ENCODE results near the gene DEFB108B. TPM values are rescaled to one million over a fixed set of nuclear protein-coding genes. Genes with fewer than 3 reads are reported as not detected.
"Not testable (repeated sequence)": the region's sequence is repeated elsewhere in the genome, so short reads cannot be mapped to it uniquely, and the experiment has no call there.

Gene DEFB108B
- total RNA-seq, 1 donor from 2014 or later, result not detected

DNA sequence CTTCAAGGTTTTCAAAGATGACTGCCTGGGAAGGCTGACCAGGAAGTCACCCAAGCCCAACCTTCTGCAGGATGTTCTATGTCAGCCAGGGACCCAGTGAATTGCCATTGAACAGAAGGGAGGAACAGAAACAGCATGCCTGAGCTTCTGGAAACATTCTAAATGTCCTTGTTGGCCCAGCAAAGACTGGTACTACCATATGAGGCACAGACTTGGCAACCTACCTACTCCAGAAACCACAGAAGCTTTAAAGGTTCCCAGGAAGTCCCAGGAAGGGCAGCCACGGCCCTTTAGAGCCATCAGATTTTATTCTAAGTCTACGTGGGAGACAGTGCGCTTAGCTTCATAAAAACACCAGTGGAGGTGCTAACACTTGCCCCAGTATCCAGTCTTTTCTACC, 20.5 kb upstream of the DEFB108B start:
- not testable (repeated sequence) for H3K27me3 Mint-ChIP-seq (ENCODE audit: low read depth); DNase-seq (ENCODE audit: low spot score); H3K36me3 Mint-ChIP-seq (ENCODE audit: low read depth); H3K9me3 Mint-ChIP-seq (ENCODE audit: low read depth)
- Mint-ChIP-seq H3K4me1 (ENCODE audit: low read depth) (peaks cover 12% of the 10 kb centered on the region), H3K27ac (ENCODE audit: unreplicated experiment) (peak overlapping the region; percentile 59), H3K4me3 (ENCODE audit: unreplicated experiment) (peak overlapping the region; percentile 75)

DNA sequence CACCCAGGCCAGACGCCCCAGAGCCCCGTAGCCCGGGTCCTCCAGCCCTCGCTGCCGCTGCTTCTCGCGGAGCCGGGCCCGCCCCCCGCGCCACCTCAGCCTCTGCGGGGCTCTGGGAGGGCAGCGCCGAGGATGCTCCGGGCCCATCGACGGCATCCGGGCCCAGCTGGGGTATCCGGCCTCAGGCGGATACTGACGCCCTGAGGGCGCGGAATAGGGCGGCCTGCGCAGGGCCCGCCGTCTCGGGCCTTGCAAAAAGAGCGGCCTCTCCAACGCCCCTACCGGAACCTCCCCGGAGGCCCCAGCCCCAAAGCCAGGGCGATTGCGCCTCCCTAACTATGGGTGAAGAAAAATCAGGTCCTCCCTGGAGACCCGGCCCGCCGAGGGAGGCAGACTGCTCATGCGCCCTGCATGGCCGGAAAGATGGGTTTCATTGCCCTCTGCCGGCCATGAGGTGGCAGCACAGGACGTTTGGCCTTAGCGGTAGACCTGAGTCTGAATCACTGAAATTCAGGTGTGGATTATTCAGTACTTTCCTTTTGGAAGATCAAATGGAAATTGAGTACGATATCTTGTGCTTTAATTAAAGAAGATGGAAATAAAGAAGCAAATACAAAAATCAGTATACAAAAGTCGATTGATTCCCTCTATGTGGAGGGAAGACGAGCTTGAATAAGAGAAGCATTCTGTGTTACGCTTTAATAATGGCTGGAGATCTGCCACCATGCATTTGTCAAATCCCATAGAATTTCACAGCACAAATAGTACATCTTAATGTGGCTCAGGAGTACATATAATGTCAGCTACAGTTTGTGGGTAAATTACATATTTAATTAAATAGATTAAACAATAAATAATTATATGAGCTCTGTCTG, 19.3 kb upstream of the DEFB108B start:
- not testable (repeated sequence) for H3K36me3 Mint-ChIP-seq (ENCODE audit: low read depth); DNase-seq (ENCODE audit: low spot score); H3K9me3 Mint-ChIP-seq (ENCODE audit: low read depth); H3K27ac Mint-ChIP-seq (ENCODE audit: unreplicated experiment); H3K27me3 Mint-ChIP-seq (ENCODE audit: low read depth)
- H3K4me3 Mint-ChIP-seq (ENCODE audit: unreplicated experiment), result peak overlapping the region; percentile 75
- peaks cover 12% of the 10 kb centered on the region for H3K4me1 Mint-ChIP-seq (ENCODE audit: low read depth)
- TF ChIP-seq, protein P1, sequence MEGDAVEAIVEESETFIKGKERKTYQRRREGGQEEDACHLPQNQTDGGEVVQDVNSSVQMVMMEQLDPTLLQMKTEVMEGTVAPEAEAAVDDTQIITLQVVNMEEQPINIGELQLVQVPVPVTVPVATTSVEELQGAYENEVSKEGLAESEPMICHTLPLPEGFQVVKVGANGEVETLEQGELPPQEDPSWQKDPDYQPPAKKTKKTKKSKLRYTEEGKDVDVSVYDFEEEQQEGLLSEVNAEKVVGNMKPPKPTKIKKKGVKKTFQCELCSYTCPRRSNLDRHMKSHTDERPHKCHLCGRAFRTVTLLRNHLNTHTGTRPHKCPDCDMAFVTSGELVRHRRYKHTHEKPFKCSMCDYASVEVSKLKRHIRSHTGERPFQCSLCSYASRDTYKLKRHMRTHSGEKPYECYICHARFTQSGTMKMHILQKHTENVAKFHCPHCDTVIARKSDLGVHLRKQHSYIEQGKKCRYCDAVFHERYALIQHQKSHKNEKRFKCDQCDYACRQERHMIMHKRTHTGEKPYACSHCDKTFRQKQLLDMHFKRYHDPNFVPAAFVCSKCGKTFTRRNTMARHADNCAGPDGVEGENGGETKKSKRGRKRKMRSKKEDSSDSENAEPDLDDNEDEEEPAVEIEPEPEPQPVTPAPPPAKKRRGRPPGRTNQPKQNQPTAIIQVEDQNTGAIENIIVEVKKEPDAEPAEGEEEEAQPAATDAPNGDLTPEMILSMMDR (IDR thresholded peaks at IDR 0.05), result peak; percentile 78

DNA sequence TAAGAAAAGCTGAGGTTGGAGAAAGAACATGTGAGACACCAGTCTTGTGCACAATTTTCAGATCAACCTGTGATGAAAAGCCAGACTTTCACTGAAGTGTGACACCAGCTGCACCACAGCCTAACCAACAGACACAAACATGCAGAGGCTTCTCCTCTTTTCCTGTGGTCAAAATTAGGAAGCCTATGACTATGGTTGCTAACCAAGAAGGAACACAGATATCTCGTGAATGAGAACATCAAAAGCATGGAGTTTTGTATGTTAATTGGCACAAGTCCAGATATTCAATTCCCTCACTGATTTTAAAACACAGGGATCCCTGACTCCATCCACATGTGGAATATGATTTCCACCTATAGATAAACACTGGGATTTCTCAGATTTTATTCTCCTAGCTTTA, 11.5 kb upstream of the DEFB108B start:
- H3K4me1 Mint-ChIP-seq (ENCODE audit: low read depth); H3K4me3 Mint-ChIP-seq (ENCODE audit: unreplicated experiment); H3K27ac Mint-ChIP-seq (ENCODE audit: unreplicated experiment); H3K9me3 Mint-ChIP-seq (ENCODE audit: low read depth); DNase-seq (ENCODE audit: low spot score); H3K27me3 Mint-ChIP-seq (ENCODE audit: low read depth); H3K36me3 Mint-ChIP-seq (ENCODE audit: low read depth): not testable (repeated sequence)

DNA sequence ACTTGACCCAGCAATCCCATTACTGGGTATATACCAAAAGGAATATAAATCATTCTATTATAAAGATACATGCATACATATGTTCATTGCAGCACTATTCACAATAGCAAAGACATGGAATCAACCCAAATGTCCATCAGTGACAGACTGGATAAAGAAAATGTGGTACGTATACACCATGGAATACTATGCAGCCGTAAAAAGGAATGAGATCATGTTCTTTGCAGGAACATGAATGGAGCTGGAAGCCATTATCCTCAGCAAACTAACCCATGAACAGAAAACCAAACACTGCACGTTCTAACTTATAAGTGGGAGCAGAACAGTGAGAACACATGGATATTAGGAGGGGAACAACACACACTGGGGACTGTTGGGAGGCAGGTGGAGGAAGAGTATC, 3.8 kb upstream of the DEFB108B start:
- H3K36me3 Mint-ChIP-seq (ENCODE audit: low read depth); H3K4me3 Mint-ChIP-seq (ENCODE audit: unreplicated experiment); H3K27ac Mint-ChIP-seq (ENCODE audit: unreplicated experiment); H3K27me3 Mint-ChIP-seq (ENCODE audit: low read depth); H3K9me3 Mint-ChIP-seq (ENCODE audit: low read depth); DNase-seq (ENCODE audit: low spot score); H3K4me1 Mint-ChIP-seq (ENCODE audit: low read depth): not testable (repeated sequence)

DNA sequence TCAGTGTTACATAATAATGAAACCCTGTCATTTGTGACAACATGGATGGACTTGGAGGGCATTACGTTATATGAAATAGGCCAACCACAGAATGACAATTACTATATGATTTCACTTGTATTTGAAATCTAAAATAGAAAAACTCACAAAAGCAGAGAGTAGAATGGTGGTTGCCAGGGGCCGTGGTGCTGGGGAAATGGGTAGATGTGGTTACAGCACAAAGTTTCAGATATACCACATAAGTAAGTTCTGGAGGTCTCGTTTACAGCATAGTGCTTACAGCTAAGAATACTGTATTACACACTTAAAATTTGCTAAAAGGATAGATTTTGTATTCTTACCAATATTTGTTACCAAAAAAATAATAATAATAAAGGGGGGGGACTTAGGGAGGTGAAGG, 3.3 kb upstream of the DEFB108B start:
- not testable (repeated sequence) for H3K9me3 Mint-ChIP-seq (ENCODE audit: low read depth); H3K4me1 Mint-ChIP-seq (ENCODE audit: low read depth); H3K4me3 Mint-ChIP-seq (ENCODE audit: unreplicated experiment); H3K27ac Mint-ChIP-seq (ENCODE audit: unreplicated experiment); H3K36me3 Mint-ChIP-seq (ENCODE audit: low read depth); H3K27me3 Mint-ChIP-seq (ENCODE audit: low read depth); DNase-seq (ENCODE audit: low spot score)

DNA sequence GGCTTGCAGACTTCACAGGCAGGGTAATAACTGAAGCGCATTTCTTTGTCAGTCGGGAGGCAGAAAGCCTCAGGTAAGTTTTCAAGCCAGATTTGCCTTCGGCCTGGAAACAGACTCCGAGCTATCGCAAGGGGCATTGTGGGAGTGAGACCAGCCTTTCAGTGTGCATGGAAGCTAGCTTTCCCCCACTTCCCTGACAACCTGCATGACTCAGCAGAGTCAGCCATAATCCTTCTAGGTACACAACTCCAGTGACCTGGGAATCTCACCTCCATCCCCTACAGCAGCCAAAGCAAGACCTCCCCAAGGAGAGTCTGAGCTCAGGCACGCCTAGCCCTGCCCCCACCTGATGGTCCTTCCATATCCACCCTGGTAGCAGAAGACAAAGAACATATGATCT, 9.7 kb downstream of the DEFB108B start:
- H3K27me3 Mint-ChIP-seq (ENCODE audit: low read depth); H3K36me3 Mint-ChIP-seq (ENCODE audit: low read depth); H3K27ac Mint-ChIP-seq (ENCODE audit: unreplicated experiment); H3K9me3 Mint-ChIP-seq (ENCODE audit: low read depth); DNase-seq (ENCODE audit: low spot score); H3K4me1 Mint-ChIP-seq (ENCODE audit: low read depth); H3K4me3 Mint-ChIP-seq (ENCODE audit: unreplicated experiment): not testable (repeated sequence)

DNA sequence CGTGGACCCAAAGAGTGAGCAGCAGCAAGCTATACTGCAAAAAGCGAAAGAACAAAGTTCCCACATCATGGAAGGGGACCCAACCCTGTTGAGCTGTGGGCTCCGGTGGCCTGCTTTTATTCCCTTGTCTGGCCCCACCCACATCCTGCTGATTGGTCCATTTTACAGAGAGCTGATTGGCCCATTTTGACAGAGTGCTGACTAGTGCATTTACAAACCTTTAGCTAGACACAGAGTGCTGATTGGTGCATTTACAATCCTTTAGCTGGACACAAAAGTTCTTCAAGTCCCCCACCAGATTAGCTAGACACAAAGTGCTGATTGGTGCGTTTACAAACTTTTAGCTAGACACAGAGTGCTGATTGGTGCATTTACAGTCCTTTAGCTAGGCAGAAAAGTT, 10.4 kb downstream of the DEFB108B start:
- peaks cover 14% of the 10 kb centered on the region for H3K9me3 Mint-ChIP-seq (ENCODE audit: low read depth)
- not testable (repeated sequence) for H3K4me1 Mint-ChIP-seq (ENCODE audit: low read depth); H3K4me3 Mint-ChIP-seq (ENCODE audit: unreplicated experiment); DNase-seq (ENCODE audit: low spot score); H3K36me3 Mint-ChIP-seq (ENCODE audit: low read depth); H3K27me3 Mint-ChIP-seq (ENCODE audit: low read depth); H3K27ac Mint-ChIP-seq (ENCODE audit: unreplicated experiment)

DNA sequence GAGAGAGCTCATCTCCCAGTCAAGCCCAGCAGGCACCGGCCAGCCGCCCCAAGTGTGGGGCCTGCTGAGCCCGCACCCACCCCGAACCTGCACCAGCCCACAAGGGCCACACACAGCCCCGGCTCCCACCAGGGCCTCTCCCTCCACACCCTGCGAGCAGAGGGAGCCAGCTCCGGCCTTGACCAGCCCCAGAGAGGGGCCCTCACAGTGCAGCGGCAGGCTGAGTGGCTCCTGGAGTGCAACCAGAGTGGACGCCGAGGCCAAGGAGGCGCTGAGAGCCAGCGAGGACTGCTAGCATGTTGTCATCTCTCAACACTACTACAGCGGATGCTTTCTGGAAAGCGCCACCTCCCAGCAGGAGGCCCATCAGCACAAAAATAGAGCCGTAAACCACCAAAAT, 10.9 kb downstream of the DEFB108B start:
- TF ChIP-seq, protein P1 (IDR thresholded peaks at IDR 0.05), result no peak
- peaks cover 10% of the 10 kb centered on the region for H3K27me3 Mint-ChIP-seq (ENCODE audit: low read depth)
- peaks cover 14% of the 10 kb centered on the region for H3K9me3 Mint-ChIP-seq (ENCODE audit: low read depth)
- no peak overlapping the region for H3K27ac Mint-ChIP-seq (ENCODE audit: unreplicated experiment)
- peaks cover 7% of the 10 kb centered on the region for H3K36me3 Mint-ChIP-seq (ENCODE audit: low read depth)
- H3K4me3 Mint-ChIP-seq (ENCODE audit: unreplicated experiment), result no peak overlapping the region
- H3K4me1 Mint-ChIP-seq (ENCODE audit: low read depth), result no peaks in the 10 kb centered on the region
- DNase-seq (ENCODE audit: low spot score), result no peak

DNA sequence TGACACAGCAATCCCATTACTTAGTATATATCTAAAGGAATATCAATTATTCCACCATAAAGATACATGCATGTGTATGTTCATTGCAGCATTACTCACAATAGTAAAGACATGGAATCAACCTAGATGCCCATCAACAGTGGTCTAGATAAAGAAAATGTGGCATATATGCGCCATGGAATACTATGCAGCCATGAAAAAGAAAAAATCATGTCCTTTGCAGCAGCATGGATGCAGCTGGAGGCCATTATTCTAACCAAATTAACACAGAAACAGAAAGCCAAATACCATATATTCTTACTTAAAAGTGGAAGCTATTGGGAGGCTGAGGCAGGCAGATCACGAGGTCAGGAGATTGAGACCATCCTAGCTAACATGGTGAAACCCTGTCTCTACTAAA, 20.9 kb downstream of the DEFB108B start:
- not testable (repeated sequence) for H3K4me3 Mint-ChIP-seq (ENCODE audit: unreplicated experiment); H3K27ac Mint-ChIP-seq (ENCODE audit: unreplicated experiment); H3K27me3 Mint-ChIP-seq (ENCODE audit: low read depth); H3K36me3 Mint-ChIP-seq (ENCODE audit: low read depth); H3K9me3 Mint-ChIP-seq (ENCODE audit: low read depth); H3K4me1 Mint-ChIP-seq (ENCODE audit: low read depth); DNase-seq (ENCODE audit: low spot score)

DNA sequence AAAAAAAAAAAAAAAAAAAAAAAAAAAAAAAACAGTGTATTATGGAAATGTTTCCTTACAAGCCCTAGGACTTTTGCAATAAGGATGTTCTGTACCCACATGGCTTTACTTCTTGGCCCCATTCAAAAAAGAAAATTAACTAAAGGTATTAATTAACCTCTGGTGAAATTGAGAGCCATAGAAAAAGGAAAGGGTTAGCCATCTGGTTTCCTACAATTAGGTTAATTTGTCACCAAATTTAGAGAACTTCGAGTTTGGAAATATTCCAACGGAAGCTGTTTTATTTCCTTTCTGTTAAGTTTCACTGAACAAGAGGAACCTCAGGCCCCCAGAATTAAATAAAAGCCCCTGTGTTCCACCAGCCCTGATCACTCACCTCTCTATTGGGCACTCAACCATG, 22.9 kb downstream of the DEFB108B start:
- not testable (repeated sequence) for H3K9me3 Mint-ChIP-seq (ENCODE audit: low read depth); H3K27ac Mint-ChIP-seq (ENCODE audit: unreplicated experiment); H3K4me1 Mint-ChIP-seq (ENCODE audit: low read depth); H3K27me3 Mint-ChIP-seq (ENCODE audit: low read depth); H3K4me3 Mint-ChIP-seq (ENCODE audit: unreplicated experiment); H3K36me3 Mint-ChIP-seq (ENCODE audit: low read depth); DNase-seq (ENCODE audit: low spot score)

DNA sequence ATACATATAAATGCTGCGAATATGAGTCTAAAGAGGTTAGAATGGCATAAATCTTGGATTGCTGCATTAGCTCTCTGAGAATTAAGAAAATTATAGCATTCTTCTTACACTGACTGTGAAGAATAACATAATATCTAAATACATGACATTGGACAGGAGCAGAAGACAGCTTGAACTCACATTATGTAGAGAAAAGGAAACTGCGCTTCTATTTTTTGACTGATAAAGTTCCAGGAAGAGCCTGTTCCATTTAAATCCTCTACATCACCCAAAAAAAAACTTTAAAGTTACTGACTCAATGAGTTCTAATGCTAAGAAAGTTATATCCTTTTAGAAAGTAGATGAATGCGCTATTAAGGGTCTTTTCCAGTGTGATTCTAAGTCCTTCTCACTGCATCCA, 27.8 kb downstream of the DEFB108B start:
- H3K4me1 Mint-ChIP-seq (ENCODE audit: low read depth); H3K27me3 Mint-ChIP-seq (ENCODE audit: low read depth); DNase-seq (ENCODE audit: low spot score); H3K9me3 Mint-ChIP-seq (ENCODE audit: low read depth); H3K27ac Mint-ChIP-seq (ENCODE audit: unreplicated experiment); H3K36me3 Mint-ChIP-seq (ENCODE audit: low read depth); H3K4me3 Mint-ChIP-seq (ENCODE audit: unreplicated experiment): not testable (repeated sequence)
